Thyroid gland (tissue), 4 donors: ENCODE results near the gene NNMT.

ENCODE experiments used
- CTCF ChIP-seq, 6 experiments: fragments of 200-600 bp in 3 of 6; fragments of 450-650 bp in 3 of 6; sonication (generic) in 3 of 6; IDR thresholded peaks; one replicate each; pipeline ENCODE4 v1.5.1; 2016 to 2019; ENCODE audit warnings: antibody characterized with exemption in 6 of 6, mild to moderate bottlenecking in 2 of 6, inconsistent platforms in 1 of 6, moderate library complexity in 1 of 6
- POLR2A ChIP-seq, 2 donors: fragments of 450-650 bp; IDR thresholded peaks; one replicate each; pipeline ENCODE4 v1.6.1; 2017; ENCODE audit warnings: antibody characterized with exemption in 2 of 2, mild to moderate bottlenecking in 2 of 2, moderate library complexity in 1 of 2

DNA sequence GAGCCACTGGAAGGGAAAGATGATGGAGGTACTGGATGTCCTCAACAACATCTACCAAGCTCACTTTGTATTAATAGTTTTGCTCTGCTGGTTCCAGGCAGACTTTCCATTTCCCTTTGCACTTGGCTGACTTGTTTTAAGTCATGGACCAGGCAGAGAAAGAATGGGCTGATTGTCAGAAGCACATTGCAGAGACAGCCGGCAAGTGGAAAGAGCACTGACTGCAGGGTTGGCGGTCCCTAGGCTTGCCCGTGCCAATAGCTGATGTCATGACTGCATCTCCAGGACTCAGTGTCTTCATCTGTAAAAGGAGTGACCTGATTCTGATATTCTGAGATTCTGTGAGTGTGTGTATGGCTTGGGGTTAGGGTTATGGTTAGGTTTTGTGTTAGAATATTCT lies 20.9 kb upstream of the NNMT start:
- TF ChIP-seq CTCF (IDR thresholded peaks at IDR 0.05), result no peak
- TF ChIP-seq POLR2A (IDR thresholded peaks at IDR 0.05), result no peak
